ENCODE data around the gene SND1.

SND1 gene

DNA sequence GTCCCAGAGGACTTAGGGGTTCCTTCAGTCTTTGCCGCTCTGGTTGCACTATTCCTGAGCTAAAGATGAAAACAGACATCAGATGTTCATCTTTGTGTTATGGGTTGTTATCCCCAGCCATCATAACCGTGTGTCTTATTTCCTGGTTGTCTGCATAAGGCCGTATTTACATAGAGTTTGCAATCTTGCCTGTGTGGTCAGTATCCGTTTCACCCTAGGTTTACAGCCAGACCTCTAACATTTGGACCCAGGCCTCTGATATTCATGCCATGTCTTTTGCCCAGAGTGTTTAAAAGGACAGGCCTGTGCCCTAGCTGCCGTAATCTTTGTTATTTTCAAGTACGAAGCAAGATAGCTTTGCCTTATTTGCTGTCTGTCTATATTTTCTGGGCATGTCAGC, 352.6 kb downstream of the SND1 start:
- Histone ChIP-seq H3K27ac (ENCODE audit: low read depth, low read length) (no peak overlapping the region), H3K9me2 (replicated peaks; ENCODE audit: control insufficient read depth, low read length) (no peaks in the 10 kb centered on the region), H3K79me2 (ENCODE audit: control insufficient read depth, low read length) (no peaks in the 10 kb centered on the region), H3K9me3 (ENCODE audit: control insufficient read depth, insufficient read depth, low read length) (no peaks in the 10 kb centered on the region), H3K4me3 (ENCODE audit: low read length) (0 out of 2 replicates have a peak overlapping the region, but pooled peaks have one; percentile 38), H3K36me3 (ENCODE audit: control insufficient read depth, low read length) (peaks cover 10% of the 10 kb centered on the region), H3K27me3 (ENCODE audit: control insufficient read depth, low read length) (no peaks in the 10 kb centered on the region), H4K20me1 (ENCODE audit: control insufficient read depth, insufficient read depth, low read depth, low read length) (no peaks in the 10 kb centered on the region), H3K4me1 (ENCODE audit: control insufficient read depth, low read length) (peaks cover 37% of the 10 kb centered on the region), H3K4me2 (ENCODE audit: low read length) (peak overlapping the region; percentile 48), H3F3A (ENCODE audit: control insufficient read depth, insufficient read depth) (no peaks in the 10 kb centered on the region)
- TF ChIP-seq EZH2phosphoT487 (IDR thresholded peaks at IDR 0.05; ENCODE audit: borderline replicate concordance, low read length): no peak
- TF ChIP-seq CTCF (IDR thresholded peaks at IDR 0.05; ENCODE audit: low read depth, low read length, poor library complexity, severe bottlenecking): no peak

DNA sequence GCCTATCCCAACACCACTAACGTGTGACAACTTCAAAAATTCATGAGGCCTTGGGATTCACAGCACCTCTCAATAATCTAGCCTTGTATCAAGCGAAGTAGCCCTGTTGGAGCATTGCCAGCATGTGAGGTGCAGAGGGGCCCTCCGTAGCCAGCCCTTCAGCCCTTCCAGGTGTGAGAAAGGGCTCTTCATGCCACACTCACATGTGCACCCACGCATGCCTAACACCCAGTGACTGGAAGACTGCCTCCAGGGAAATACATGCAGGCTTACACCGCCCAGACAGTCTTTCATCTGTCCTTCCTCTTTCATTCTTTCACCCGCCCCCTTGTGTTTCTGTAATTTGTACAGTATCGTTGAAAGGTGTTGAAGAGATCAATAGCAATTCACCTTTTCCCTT, 353.1 kb downstream of the SND1 start:
- Histone ChIP-seq H3K27me3 (ENCODE audit: control insufficient read depth, low read length) (no peaks in the 10 kb centered on the region), H3K27ac (ENCODE audit: low read depth, low read length) (no peak overlapping the region), H3K4me3 (ENCODE audit: low read length) (no peak overlapping the region), H3K79me2 (ENCODE audit: control insufficient read depth, low read length) (no peaks in the 10 kb centered on the region), H3K36me3 (ENCODE audit: control insufficient read depth, low read length) (peaks cover 10% of the 10 kb centered on the region), H3K4me1 (ENCODE audit: control insufficient read depth, low read length) (peaks cover 37% of the 10 kb centered on the region), H3K9me2 (replicated peaks; ENCODE audit: control insufficient read depth, low read length) (no peaks in the 10 kb centered on the region), H3K9me3 (ENCODE audit: control insufficient read depth, insufficient read depth, low read length) (no peaks in the 10 kb centered on the region), H3K4me2 (ENCODE audit: low read length) (peak overlapping the region; percentile 48), H4K20me1 (ENCODE audit: control insufficient read depth, insufficient read depth, low read depth, low read length) (no peaks in the 10 kb centered on the region), H3F3A (ENCODE audit: control insufficient read depth, insufficient read depth) (no peaks in the 10 kb centered on the region)
- no peak for TF ChIP-seq CTCF (IDR thresholded peaks at IDR 0.05; ENCODE audit: low read depth, low read length, poor library complexity, severe bottlenecking)
- TF ChIP-seq EZH2phosphoT487 (IDR thresholded peaks at IDR 0.05; ENCODE audit: borderline replicate concordance, low read length): no peak

DNA sequence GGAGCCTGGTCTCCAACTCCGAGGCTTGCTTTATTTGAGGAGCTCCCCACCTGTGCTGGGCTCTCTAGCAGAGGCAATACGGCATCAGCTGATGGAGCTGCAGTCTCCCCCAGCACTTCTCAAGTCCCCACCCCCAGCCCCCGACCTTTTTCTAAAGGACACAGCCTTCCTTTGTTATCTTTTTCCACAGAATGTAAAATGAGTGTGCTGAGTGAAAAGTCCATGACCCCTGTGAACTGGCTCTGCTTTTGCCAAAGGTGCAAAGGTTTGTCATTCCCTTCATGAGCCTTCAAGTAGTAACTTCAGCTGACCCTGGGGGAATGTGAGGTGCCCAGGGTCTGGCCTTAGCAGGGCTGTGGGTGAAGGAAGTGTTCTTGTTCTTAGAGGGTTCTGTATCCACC, 353.8 kb downstream of the SND1 start:
- H3K27me3 ChIP-seq (ENCODE audit: control insufficient read depth, low read length): no peaks in the 10 kb centered on the region
- H3K4me3 ChIP-seq (ENCODE audit: low read length): no peak overlapping the region
- no peak overlapping the region for H3K4me2 ChIP-seq (ENCODE audit: low read length)
- H3K9me3 ChIP-seq (ENCODE audit: control insufficient read depth, insufficient read depth, low read length): no peaks in the 10 kb centered on the region
- H3K79me2 ChIP-seq (ENCODE audit: control insufficient read depth, low read length): no peaks in the 10 kb centered on the region
- H3F3A ChIP-seq (ENCODE audit: control insufficient read depth, insufficient read depth): no peaks in the 10 kb centered on the region
- no peak overlapping the region for H3K27ac ChIP-seq (ENCODE audit: low read depth, low read length)
- peaks cover 37% of the 10 kb centered on the region for H3K4me1 ChIP-seq (ENCODE audit: control insufficient read depth, low read length)
- no peaks in the 10 kb centered on the region for H4K20me1 ChIP-seq (ENCODE audit: control insufficient read depth, insufficient read depth, low read depth, low read length)
- H3K36me3 ChIP-seq (ENCODE audit: control insufficient read depth, low read length): peaks cover 8% of the 10 kb centered on the region
- no peak for TF ChIP-seq CTCF (IDR thresholded peaks at IDR 0.05; ENCODE audit: low read depth, low read length, poor library complexity, severe bottlenecking)
- no peak for TF ChIP-seq EZH2phosphoT487 (IDR thresholded peaks at IDR 0.05; ENCODE audit: borderline replicate concordance, low read length)
- H3K9me2 ChIP-seq (replicated peaks; ENCODE audit: control insufficient read depth, low read length): no peaks in the 10 kb centered on the region
